Upper lobe of right lung (tissue), 1 donor: ENCODE data around the gene AP1S2. TPM values are rescaled to one million over a fixed set of nuclear protein-coding genes. Genes with fewer than 3 reads are reported as not detected.
"Not testable (repeated sequence)": the region's sequence is repeated elsewhere in the genome, so short reads cannot be mapped to it uniquely, and the experiment has no call there.

Experiments used
- ATAC-seq: fragments of 200-7000 bp; cut with Tn5 transposase; one replicate; pipeline ENCODE4 v1.9.1; 2020; ENCODE audit warnings: mild to moderate bottlenecking, moderate library complexity
- DNase-seq: peaks from one replicate; pipeline ENCODE4 v3.0.0-alpha.2; 2020
- H3K27ac ChIP-seq: fragments of 200-600 bp; one replicate; pipeline ENCODE4 v1.8.0; 2022
- H3K27me3 ChIP-seq: fragments of 200-600 bp; one replicate; pipeline ENCODE4 v1.8.0; 2022; ENCODE audit warnings: mild to moderate bottlenecking
- H3K36me3 ChIP-seq: fragments of 200-600 bp; one replicate; pipeline ENCODE4 v1.8.0; 2022
- H3K4me1 ChIP-seq: fragments of 200-600 bp; one replicate; pipeline ENCODE4 v1.8.0; 2022
- H3K4me3 ChIP-seq: fragments of 200-600 bp; one replicate; pipeline ENCODE4 v1.8.0; 2022; ENCODE audit warnings: mild to moderate bottlenecking
- H3K9me3 ChIP-seq: fragments of 200-600 bp; one replicate; pipeline ENCODE4 v1.8.0; 2022
- CTCF ChIP-seq: fragments of 200-600 bp; IDR thresholded peaks from one replicate; pipeline ENCODE4 v1.8.0; 2022; ENCODE audit warnings: antibody characterized with exemption
- intact Hi-C: fragments of 100-400 bp; cut with DNase I; formaldehyde crosslinking; loops from one replicate; pipeline ENCODE4 v1.11.0; 2022
- total RNA-seq: library from RNA; stranded (reverse); fragmentation: NEBNext Ultra II Directional; extraction: Animal tissue kit (Norgen Biotek cat#: 25700); gene quantifications from one replicate; pipeline ENCODE4 v1.2.1, GENCODE V29; 2021
- donor health status: DM: no; HTN: yes; CAD: no; lungs with severe emphysema.

The AP1S2 gene
- total RNA-seq, 1 donor from 2014 or later: 41.2 TPM

GRCh38 chrX:15888062-15888461 lies 33.4 kb upstream of the AP1S2 start:
- H3K4me3 ChIP-seq: no peak overlapping the region
- no peaks in the 10 kb centered on the region for H3K36me3 ChIP-seq
- no peak for TF ChIP-seq CTCF
- intact Hi-C loops: no loop called here
- no peaks in the 10 kb centered on the region for H3K9me3 ChIP-seq
- no peak for DNase-seq
- H3K27me3 ChIP-seq: no peaks in the 10 kb centered on the region
- H3K27ac ChIP-seq: no peak overlapping the region
- ATAC-seq: no peak
- H3K4me1 ChIP-seq: no peaks in the 10 kb centered on the region

- H3K4me3 ChIP-seq: no peak overlapping the region
- TF ChIP-seq CTCF: no peak
- no peaks in the 10 kb centered on the region for H3K9me3 ChIP-seq
- no peaks in the 10 kb centered on the region for H3K4me1 ChIP-seq
- intact Hi-C loops: no loop called here
- no peak overlapping the region for H3K27ac ChIP-seq
- no peak for ATAC-seq
- DNase-seq: no peak
- no peaks in the 10 kb centered on the region for H3K36me3 ChIP-seq
- H3K27me3 ChIP-seq: no peaks in the 10 kb centered on the region
Measured at GRCh38 chrX:15883540-15883863, 28.9 kb upstream of the AP1S2 start.

GRCh38 chrX:15882704-15883539 lies 28.3 kb upstream of the AP1S2 start:
- H3K4me1 ChIP-seq: no peaks in the 10 kb centered on the region
- H3K27me3 ChIP-seq: no peaks in the 10 kb centered on the region
- TF ChIP-seq CTCF: no peak
- no peak overlapping the region for H3K27ac ChIP-seq
- H3K36me3 ChIP-seq: no peaks in the 10 kb centered on the region
- H3K9me3 ChIP-seq: no peaks in the 10 kb centered on the region
- H3K4me3 ChIP-seq: no peak overlapping the region
- intact Hi-C loops: no loop called here
- DNase-seq (no peak), ATAC-seq (peak; percentile 64)

- H3K9me3 ChIP-seq: no peaks in the 10 kb centered on the region
- no peaks in the 10 kb centered on the region for H3K27me3 ChIP-seq
- no peaks in the 10 kb centered on the region for H3K36me3 ChIP-seq
- H3K4me3 ChIP-seq: no peak overlapping the region
- H3K27ac ChIP-seq: no peak overlapping the region
- no peak for TF ChIP-seq CTCF
- intact Hi-C loops: no loop called here
- DNase-seq (no peak), ATAC-seq (no peak)
- H3K4me1 ChIP-seq: no peaks in the 10 kb centered on the region
Measured at GRCh38 chrX:15881381-15881897, 26.8 kb upstream of the AP1S2 start.

- intact Hi-C loops, DNase-seq, H3K4me1 ChIP-seq, H3K27ac ChIP-seq, H3K27me3 ChIP-seq, H3K36me3 ChIP-seq, ATAC-seq, H3K4me3 ChIP-seq, H3K9me3 ChIP-seq: not testable (repeated sequence)
Measured at GRCh38 chrX:15877914-15878313, 23.3 kb upstream of the AP1S2 start.

GRCh38 chrX:15877380-15877779 lies 22.8 kb upstream of the AP1S2 start:
- ATAC-seq: no peak
- Histone ChIP-seq H3K27me3 (no peaks in the 10 kb centered on the region), H3K9me3 (no peaks in the 10 kb centered on the region), H3K27ac (no peak overlapping the region), H3K36me3 (no peaks in the 10 kb centered on the region), H3K4me1 (no peaks in the 10 kb centered on the region), H3K4me3 (no peak overlapping the region)
- no peak for DNase-seq
- TF ChIP-seq CTCF: no peak
- intact Hi-C loops: no loop called here
